Endometrial microvascular endothelial cells (primary cell): ENCODE measurements around the gene RABGAP1. TPM values are rescaled to one million over a fixed set of nuclear protein-coding genes. Genes with fewer than 3 reads are reported as not detected.

Source experiments
- in situ Hi-C: cut with HindIII; loops from 2 replicates; pipeline ENCODE4 v1.10.0; 2017; ENCODE audit warnings: low sequenced_read_pairs, low pct_unique_long_range_greater_than_20kb; ENCODE audit errors: inconsistent ontology term
- total RNA-seq: library from RNA; depleted of rRNA; stranded (reverse); fragments of >200 nt; gene quantifications from one replicate; pipeline ENCODE4 v1.2.3, GENCODE V29; 2015; ENCODE audit errors: inconsistent ontology term

The RABGAP1 gene
- total RNA-seq, 1 donor from 2014 or later: 16.0 TPM

DNA sequence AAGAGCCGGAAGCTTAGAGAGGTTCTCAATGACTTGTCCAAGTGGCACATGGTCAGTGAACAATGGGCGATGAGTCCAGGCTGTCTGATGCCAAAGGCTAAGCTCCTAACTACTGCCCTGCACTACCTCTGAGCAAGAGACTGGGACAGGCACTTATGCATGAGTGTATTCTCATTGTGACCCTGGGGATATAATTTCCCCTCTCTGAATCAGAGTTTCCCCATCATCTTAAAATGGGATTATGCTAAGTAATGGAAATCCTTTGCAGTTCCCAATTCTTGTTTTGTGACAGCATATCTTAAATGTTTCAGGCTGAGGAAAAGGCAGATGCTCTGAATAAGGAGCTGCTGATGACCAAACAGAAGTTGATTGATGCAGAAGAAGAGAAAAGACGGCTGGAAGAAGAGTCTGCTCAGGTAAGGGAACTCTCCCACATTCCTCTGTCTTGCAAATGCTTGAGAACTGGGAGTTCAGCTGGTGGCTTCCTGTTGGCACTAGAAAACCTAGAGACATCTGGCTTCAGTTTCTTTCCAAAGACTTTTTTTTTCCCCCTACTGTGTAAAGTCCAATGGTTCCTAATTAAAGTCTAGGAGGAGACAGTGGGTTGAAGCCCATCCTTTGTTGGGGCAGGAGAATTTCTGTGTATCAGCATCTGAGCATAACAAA is 156.7 kb downstream of the RABGAP1 start:
- in situ Hi-C loops: loop anchor here (10.0 kb wide), 1 partner anchor 257 kb away; the partner anchor contains the start of gene CRB2

DNA sequence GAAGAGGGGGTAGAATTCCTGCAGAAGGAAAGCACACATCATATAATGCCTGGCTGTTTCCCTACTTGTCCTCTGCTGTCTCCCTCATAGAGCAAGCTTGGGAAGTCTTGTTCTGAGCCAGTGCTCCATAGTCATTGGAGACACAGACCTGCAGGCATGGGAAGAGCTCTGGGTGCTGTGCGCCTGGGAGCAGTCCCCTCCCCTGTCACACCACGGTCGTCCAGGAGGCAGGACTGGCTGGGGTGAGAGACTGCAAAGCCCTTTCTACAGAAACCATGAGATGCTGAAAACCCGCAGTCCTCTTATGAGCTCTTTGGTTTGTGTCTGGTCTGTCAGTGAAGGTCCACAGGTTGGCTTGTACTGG is 157.3 kb downstream of the RABGAP1 start:
- in situ Hi-C loops: loop anchor here (10.0 kb wide), 1 partner anchor 257 kb away; the partner anchor contains the start of gene CRB2

DNA sequence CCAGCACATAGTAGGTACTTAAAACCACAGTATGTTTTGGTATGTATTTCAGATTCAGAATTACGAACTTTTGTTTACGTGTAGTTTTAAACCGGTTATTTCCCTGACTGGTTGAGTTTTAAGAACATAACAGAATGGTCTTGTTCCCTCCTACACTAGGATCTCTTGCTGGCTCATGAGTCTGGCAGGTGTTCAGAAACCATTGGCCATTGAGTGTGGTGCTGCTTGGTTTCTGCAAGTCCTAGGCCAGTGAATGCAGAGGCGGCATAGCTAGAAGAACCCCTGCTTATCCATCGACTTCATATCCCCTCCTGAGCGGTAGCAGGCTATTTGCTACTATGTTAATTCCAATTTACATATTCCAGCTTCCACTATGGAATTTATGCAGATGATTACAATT is 158.2 kb downstream of the RABGAP1 start:
- in situ Hi-C loops: loop anchor here (10.0 kb wide), 1 partner anchor 256 kb away; the partner anchor contains the start of gene CRB2

DNA sequence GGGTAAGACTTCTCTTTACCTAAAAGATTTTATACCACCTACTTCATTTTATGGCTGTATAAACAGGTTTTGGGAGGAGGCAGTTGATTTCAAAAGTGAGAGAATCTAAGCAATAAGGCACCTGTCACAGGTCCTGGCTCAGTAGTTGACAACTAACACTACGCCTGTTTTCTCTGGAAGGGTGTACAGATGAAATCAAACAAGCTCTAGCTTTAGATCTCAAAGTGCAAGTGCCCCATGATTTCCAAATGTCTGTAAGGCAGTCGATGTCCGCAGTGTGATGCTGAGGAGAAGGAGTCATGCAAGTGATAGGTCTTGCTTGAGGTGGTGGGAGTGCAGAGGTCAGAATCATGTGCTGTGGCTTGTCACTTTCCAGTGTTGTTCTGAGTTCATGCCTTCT is 158.7 kb downstream of the RABGAP1 start:
- in situ Hi-C loops: loop anchor here (10.0 kb wide), 1 partner anchor 255 kb away; the partner anchor contains the start of gene CRB2

DNA sequence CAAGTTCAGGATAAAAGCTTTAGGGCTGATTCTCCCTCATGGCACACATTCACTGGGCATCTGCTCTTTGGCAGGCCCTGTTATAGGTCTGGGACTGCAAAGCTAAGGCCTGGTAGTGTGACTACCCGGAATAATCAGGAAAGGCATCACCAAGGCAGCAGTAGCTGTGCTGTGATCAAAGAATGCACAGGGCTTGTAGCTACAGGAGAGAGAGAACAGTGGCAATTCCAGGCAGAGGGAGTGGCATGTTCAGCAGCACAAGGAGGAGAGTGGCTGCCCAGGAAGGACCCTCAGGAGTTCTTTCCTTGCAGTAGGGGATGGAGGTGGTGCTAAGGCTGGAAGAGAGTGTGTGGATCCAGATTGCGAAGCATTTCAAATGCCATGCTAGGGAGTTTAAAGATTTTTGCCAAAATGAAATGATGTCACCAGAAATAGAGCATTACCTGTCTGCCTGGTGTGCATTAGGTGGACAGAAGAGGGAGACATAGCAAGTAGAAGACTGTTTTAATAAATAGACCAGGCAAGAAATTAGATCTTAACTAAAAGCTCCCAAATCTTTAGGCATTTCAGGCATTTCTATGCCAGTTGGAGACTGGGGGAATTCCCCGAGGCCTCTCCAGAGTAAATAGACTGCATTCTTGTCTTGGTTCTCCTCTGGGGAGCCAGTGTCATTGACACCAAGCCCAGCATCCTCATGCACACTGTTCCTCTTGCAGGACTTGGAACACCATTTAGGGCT is 161.7 kb downstream of the RABGAP1 start:
- in situ Hi-C loops: no loop called here

DNA sequence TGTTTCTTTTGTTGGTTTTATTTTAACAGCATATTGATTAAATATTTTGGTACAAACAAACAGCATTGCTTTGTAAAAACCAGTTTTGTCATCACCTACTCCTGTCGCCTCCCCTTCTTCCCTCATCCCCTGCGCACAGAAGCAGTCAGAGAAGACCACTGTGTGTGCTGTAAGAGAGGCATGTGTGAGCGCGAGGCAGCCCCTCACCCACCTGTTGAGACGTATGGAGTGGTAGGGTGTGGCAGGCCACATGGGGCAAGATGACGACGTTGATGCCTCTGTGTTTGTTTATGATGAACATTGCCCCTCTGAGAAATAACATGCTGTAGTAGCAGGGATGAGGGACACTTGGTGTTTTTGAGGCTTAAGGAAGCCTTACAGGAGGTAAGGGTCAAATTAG is 164.0 kb downstream of the RABGAP1 start:
- in situ Hi-C loops: no loop called here

DNA sequence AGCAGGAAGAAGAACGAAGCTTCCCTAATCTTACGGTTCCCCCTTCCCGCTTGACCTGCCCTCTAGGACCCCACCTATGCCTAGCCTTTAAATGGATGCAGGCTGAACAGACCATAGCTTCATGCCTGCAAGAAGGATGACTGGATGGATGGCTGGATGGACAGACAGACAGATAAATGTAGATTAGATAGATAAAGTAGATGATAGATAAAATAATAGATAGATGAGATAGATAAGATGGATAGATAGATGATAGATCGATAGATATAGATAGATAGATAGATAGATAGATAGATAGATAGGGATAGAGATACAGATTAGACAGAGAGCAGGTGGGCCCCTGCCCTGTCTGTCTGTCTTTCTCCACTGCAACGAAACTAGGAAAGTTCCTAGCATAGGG is 164.7 kb downstream of the RABGAP1 start:
- in situ Hi-C loops: no loop called here

DNA sequence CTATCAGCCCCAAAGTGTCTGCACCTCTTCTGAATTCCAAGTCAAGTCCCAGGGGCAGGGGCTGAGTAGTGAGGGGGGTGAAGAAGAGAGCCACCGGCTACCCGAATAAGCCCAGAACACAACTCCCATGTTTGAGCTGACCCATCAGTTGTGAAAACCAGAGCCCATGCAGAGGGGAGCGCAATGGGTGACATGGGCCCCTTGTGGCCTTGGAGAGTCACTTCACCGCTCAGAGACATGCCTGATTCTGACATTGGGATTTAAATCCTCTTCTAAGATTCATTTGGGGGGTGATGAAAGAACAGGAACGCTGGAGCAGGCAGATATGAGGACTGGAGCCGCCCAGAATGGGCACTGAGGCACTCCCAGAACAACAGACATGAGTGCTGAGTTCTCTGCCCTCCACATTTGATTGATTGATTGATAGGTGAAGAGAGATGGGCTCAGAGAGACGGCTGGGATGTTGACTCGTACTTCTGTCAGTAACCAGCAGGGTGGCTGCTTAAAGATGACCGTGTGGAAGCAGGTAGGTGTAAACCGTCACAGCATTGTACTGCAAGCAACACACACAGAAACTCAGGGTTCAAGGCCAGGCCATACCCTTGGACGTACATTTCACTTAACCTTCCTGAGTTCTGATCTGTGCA is 166.9 kb downstream of the RABGAP1 start:
- in situ Hi-C loops: no loop called here

DNA sequence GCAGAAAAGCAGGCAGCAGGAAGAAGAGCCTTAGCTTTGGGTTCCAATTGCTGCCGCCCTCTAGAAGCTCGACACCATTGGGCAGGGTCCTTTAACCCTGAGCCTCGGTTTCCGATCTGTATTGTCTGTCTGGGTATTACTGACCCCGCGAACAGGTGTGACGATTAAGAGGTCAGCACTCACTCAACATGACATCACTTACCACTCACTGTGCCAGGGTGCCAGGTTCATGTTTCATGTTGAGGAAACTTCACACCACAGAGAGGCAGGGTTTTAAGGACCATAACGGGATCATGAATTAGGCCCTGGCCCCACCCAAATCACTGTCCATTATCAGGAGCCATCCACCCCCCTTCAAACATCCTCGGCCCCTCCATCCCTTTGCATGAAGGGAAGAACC is 168.2 kb downstream of the RABGAP1 start:
- in situ Hi-C loops: no loop called here

DNA sequence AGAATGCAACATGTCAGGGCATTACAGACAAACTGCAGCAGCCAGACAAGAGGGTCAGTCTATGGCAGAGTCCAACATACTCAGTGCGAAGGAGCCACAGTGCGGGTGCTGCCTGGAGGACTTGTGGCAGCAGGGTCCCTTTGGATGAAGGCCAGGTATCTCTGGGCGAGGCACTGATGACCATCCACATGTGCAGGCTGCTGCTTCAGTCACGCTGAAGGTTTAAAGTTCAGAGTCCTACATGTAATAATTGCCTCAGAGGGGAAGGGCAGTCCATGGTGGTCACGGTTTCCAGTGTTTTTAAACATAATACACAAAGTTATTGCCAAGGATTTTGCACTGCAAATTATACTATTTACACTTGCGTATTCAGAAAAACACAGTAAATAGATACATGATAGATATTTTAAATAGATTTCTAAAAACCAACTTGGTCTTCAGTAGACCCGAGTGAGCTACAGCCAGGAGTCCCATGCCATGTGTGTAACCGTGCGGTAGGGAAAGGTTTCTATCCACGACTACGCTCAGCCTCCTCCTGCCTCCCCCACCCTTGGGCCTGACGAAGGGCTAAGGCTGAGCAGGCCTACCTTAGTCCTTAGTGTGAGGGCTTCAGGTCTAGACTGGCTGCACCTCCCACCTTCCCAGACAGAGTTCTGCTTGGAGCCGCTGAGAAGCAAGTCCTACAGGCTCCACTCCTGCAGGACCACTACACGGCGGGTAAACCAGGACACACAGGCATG is 168.9 kb downstream of the RABGAP1 start:
- in situ Hi-C loops: no loop called here

DNA sequence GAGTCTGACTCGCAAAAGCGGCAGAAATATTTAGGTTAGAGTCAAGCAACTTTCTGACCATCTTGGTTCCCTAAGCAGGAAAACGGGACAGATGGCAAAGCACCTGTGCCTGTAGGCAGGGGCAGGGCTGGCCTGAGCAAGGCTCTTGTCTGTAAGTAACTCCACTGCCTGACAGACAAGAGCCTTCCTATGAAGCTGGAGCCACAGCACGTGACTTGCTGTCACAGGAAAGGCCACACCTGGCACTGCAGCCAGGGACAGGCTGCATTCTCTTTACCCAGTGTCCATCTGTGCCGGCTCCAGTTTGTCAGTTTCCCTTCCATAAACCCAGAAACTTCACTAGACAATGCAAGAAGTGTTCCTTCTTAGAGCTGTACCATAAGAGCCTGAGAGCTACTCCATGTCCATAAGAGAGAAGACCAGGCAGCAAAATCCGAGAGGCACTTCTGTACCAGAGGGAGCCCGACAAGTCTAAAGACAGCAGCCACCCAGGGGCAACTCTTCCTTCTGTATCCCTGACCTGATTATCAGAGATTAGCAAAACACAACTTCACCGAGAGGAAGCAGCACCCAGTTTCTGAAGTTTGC is 170.7 kb downstream of the RABGAP1 start:
- in situ Hi-C loops: no loop called here

DNA sequence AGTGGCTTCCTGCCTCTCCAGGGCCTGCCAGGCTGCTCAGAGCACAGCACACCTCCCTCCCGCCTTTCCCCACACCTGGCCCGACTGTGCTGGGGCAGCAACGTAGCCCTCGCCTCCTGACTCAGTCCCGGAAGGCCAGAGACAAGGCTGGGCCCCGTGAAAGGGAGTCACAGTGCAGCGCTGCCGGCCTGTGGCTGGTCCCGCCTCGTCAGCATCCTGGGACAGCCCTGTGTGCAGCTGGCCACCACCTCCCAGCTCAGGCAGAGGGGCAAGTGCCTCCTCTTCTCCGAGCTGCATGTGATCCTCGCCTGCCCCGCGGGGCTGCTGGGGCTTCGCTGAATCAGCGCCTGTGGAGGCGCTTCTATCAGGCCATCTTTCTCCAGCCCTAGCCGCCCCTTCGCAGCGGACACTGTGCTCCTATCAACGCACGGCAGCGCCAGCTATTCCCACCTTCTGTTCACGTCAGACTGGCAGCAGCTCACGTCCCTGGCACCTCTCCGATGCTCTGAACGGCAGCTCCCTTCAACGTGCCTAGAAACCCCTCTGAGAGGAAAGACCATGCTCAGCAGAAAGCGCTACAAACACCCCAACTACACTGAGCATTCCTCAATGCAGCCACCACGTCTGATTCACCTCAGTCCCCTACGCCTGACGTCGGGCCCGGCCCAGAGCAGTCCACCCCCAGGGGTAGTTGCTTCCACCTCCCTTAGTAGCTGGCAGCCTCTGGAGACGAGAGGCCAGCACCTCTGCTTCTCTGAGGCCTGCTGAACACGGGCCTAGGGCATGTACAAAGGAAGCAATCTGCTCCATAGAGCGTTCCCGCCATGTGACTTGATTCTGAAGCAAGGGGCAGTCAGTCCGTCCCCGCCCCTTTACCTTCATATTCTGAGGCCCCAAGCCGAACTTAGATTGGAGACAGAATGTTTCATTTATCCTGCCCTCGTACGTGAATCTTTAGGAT is 171.5 kb downstream of the RABGAP1 start:
- in situ Hi-C loops: no loop called here

DNA sequence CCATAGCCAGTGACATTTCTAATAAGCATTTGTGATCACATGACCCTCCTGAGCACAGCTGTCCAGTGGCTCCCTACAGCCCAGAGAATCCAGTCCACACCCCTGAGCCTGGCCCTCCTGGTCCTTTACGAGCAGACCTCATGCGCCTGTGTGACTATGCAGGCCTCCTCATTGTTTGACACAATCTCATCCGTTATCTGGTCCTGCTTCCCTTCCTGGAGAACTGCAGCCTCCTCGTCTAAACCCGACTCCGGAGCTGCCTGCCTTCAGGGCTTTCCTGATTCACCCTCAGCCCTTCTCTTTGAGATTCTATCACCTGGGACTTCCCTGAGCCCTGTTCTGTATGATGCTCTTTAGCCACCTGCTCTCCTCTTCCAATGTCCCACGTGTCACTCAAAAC is 172.4 kb downstream of the RABGAP1 start:
- in situ Hi-C loops: no loop called here

DNA sequence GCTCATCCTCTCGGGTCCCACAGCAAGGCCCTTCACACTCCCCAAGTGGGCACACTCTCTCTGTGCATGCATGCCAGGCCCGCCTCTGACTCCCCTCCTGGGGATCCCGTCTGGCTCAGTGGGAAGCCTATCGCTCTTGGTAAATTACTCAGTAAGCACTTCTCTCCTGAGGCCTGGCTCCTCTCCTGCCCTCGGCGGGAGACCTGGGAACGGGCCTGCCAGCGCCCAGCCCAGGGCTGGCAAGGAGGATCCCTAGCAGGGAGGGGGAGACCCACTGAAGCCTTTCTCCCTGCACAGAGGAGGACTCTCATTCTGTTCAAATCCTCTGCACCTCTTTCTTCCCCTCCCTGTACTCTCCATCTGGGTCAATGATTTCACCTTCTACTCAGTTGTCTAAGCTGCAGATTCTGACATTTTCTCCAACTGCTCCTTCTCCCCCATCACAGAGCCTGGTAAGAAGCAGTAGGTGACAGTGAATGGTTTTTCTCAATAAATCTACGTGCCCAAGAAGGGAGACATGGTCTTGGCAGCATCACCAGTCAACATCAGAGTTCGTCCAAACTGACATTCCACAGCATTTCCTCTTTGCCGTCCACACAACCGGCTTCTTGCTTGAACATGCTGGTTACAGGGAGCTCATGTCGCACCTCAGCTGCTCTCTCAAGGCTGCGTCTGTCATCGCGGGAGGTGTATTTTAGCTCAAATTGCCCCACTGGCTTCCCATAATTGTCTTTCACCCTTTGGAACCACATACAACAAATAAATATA is 174.5 kb downstream of the RABGAP1 start:
- in situ Hi-C loops: no loop called here

DNA sequence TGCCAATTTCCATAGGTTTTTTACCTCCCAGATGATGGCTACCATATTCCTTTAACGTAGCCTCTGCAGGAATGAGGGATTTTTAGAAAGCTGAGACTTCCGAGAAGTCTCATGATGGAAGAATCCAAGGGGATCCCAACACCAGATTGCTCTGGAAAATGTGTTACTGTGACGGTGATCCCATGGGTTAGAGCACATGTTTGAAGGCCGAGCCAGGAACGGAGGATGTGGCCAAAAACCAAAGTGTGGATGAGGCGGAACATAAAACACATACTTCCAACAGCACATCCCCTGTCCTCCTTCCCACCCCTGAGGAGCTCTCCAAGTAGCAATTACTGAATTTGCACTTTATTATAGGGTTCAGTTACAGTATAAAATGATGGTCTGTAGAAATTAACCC is 175.2 kb downstream of the RABGAP1 start:
- in situ Hi-C loops: no loop called here

DNA sequence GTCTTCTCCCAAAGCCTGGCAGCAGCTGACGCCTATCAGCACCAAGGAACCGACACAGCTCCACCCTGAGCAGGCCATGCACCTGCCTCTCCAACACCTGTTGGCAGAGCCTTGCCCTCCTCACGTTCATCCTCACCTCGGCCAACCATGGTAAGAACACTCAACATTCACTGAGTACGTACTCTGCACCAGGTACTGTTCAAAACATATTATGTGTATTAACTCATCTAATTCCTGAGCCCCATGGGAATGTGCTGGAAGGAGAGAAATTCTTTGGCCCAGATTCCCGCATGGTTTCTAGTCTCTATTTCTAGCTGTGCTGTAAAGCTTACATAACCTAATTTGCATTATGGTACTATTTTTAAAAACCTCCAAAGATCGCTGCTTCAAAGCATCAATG is 178.7 kb downstream of the RABGAP1 start:
- in situ Hi-C loops: no loop called here

DNA sequence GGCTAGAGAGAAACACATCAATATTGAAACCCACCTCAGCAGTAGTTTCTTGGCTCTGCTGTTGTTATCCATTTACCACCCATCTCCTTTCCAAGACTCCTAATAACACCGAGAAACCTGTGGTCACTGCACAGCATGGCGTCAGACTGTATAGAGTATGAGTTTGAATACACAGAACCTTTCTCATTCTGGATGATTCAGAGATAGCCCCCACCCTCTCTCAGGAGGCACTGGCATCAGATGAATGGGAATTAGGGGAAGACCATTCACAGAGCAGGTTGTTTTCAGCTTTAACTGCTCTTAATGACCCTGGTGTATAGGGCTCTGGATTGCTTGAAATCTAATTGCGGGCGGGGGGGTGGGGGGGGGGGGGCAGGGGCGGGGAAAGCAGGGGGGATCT is 179.3 kb downstream of the RABGAP1 start:
- in situ Hi-C loops: no loop called here
